ENCODE results near the gene TLN1.

- TF ChIP-seq CTCF (IDR thresholded peaks at IDR 0.05) (no peak), POLR2A (IDR thresholded peaks at IDR 0.05) (no peak)
Observed at GRCh38 chr9:35700031-35700430, 32.0 kb downstream of the TLN1 start.
